Measurements from ENCODE around the gene PRKAG1.

The PRKAG1 gene

GRCh38 chr12:48980953-48981756, 37.4 kb downstream of the PRKAG1 start:
- ChIA-PET POLR2A (ENCODE audit: low non-redundant PET) (interaction anchor here (0.5 kb wide), 1 partner anchor 52 kb away, joined by 3 read pairs; no protein-coding TSS in a partner anchor), CTCF (interaction anchor here (0.6 to 0.7 kb wide), 5 partner anchors 12 to 83 kb away, joined by 3 to 6 read pairs (median 3); no protein-coding TSS in a partner anchor)
- no peak for DNase-seq (ENCODE audit: low spot score)
- TF ChIP-seq CTCF (conservative IDR thresholded peaks at IDR 0.05; ENCODE audit: low read depth): 0 out of 2 replicates have a peak, but pooled peaks have one; percentile 11
- H3K27ac ChIP-seq: no peak overlapping the region

- CTCF ChIA-PET: interaction anchor here (0.5 to 4.3 kb wide), 8 partner anchors 8 to 950 kb away, joined by 3 to 30 read pairs (median 4); no protein-coding TSS in a partner anchor
- DNase-seq (ENCODE audit: low spot score): no peak
- no peak for TF ChIP-seq CTCF (conservative IDR thresholded peaks at IDR 0.05; ENCODE audit: low read depth)
- POLR2A ChIA-PET (ENCODE audit: low non-redundant PET): interaction anchor here (0.5 kb wide), 1 partner anchor 52 kb away, joined by 3 read pairs; no protein-coding TSS in a partner anchor
- no peak overlapping the region for H3K27ac ChIP-seq
Observed at GRCh38 chr12:48980389-48980952, 38.1 kb downstream of the PRKAG1 start.

- POLR2A ChIA-PET (ENCODE audit: low non-redundant PET): no interaction called here
Observed at GRCh38 chr12:48979602-48980388, 38.8 kb downstream of the PRKAG1 start.

GRCh38 chr12:48978741-48979601, 39.6 kb downstream of the PRKAG1 start:
- ChIA-PET POLR2A (ENCODE audit: low non-redundant PET) (no interaction called here), CTCF (interaction anchor here (0.8 to 4.3 kb wide), 11 partner anchors 7 to 184 kb away, joined by 3 to 30 read pairs (median 7); no protein-coding TSS in a partner anchor)
- no peak overlapping the region for H3K27ac ChIP-seq
- no peak for DNase-seq (ENCODE audit: low spot score)
- TF ChIP-seq CTCF (conservative IDR thresholded peaks at IDR 0.05; ENCODE audit: low read depth): no peak

More at GRCh38 chr12:48979602-48980388, 38.8 kb downstream of the PRKAG1 start:
- TF ChIP-seq CTCF (conservative IDR thresholded peaks at IDR 0.05; ENCODE audit: low read depth): no peak
- no peak overlapping the region for H3K27ac ChIP-seq
- CTCF ChIA-PET: interaction anchor here (0.5 to 4.3 kb wide), 9 partner anchors 9 to 950 kb away, joined by 3 to 30 read pairs (median 4); no protein-coding TSS in a partner anchor
- DNase-seq (ENCODE audit: low spot score): no peak

- POLR2A ChIA-PET (ENCODE audit: low non-redundant PET): no interaction called here
- CTCF ChIA-PET: interaction anchor here (0.5 to 4.3 kb wide), 20 partner anchors 8 to 279 kb away, joined by 3 to 30 read pairs (median 4); partner anchors contain the start of gene DDX23
- DNase-seq (ENCODE audit: low spot score): no peak
- H3K27ac ChIP-seq: no peak within 1 kb of the TSS
- peak; percentile 10 for TF ChIP-seq CTCF (conservative IDR thresholded peaks at IDR 0.05; ENCODE audit: low read depth)
Observed at GRCh38 chr12:48978291-48978740, 40.3 kb downstream of the PRKAG1 start, which contains the start of gene WNT1. Gene WNT1 (plus strand): TSS chr12:48978322. CDS start chr12:48978651, 329 bp downstream.
